ENCODE results near the gene PRSS21. TPM values are rescaled to one million over a fixed set of nuclear protein-coding genes. Genes with fewer than 3 reads are reported as not detected.

PRSS21 gene
- polyA plus RNA-seq, 1 of the 3 experiments (the other 2 are of a cell fraction): not detected

DNA sequence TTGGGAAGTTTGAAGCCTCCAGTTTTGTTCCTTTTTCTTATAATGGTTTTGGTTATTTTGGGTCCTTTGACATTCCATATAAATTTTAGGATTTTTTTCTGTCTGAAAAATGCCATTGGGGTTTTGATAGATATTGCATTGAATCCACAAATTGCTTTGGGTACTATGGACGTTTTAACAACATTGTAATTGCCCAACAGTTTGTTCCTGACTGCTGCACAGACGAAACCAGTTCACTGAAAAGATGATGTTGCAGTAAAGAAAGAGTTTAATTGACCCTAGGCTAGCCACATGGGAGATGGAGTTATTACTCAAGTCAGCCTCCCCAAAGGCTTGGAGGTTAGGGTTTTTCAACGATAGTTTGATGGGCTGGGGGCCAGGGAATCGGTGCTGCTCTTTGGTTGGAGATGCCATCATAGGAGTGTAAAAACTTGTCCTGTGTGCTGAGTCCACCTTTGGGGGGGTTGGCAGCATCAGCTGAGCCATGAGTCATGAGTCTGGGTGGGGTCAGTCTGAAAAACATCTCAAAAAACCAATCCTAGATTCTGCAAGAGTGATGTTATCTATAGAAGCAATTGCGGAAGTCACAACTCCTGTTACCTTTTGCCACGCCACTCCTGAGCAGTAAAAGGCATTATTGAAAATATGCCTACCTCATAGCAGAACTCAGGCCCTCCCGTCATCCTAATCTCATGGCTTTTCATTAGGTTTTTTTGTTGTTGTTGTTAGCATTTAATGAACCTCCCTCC lies 21.5 kb upstream of the PRSS21 start:
- Histone ChIP-seq H3K4me1 (ENCODE audit: control insufficient read depth in 1 of 2, insufficient read depth in 2 of 2, low read depth in 1 of 2, low read length in 1 of 2) (peaks cover 0 to 7% of the 10 kb centered on the region in 2 experiments; a peak in 1 of 4 replicates), H3K4me2 (no peak overlapping the region), H3K79me2 (ENCODE audit: insufficient read depth) (no peaks in the 10 kb centered on the region), H3K36me3 (replicated peaks in 1 of 2; ENCODE audit: control insufficient read depth in 1 of 2, insufficient read depth in 2 of 2, low read length in 1 of 2) (no peaks in the 10 kb centered on the region), H3K4me3 (ENCODE audit: low read depth in 2 of 2, low read length in 1 of 2) (no peak overlapping the region), H3K27me3 (ENCODE audit: insufficient read depth) (peaks cover 7% of the 10 kb centered on the region; the same call in 1 of the 2 replicates), H3K9me2 (no peaks in the 10 kb centered on the region), H3K27ac (ENCODE audit: low read depth in 2 of 2, low read length in 1 of 2) (no peak overlapping the region), H3K9ac (no peak overlapping the region), H4K20me1 (ENCODE audit: insufficient read depth) (no peaks in the 10 kb centered on the region), H2AFZ (ENCODE audit: low read depth) (no peak overlapping the region), H3K9me3 (no peaks in the 10 kb centered on the region), H3F3A (replicated peaks; ENCODE audit: insufficient read depth) (no peaks in the 10 kb centered on the region)
- CTCF ChIA-PET: interaction anchor here (2.0 kb wide), 1 partner anchor 73 kb away, joined by 8 read pairs; no protein-coding TSS in a partner anchor
- 49% methylated on average over 7 of the region's 7 CpGs for WGBS (ENCODE audit: low lambda C conversion rate)
- TF ChIP-seq RFX5 (IDR thresholded peaks at IDR 0.05; ENCODE audit: low read length) (no peak), YY1 (IDR thresholded peaks at IDR 0.05; ENCODE audit: low read depth) (no peak), FOXM1 (IDR thresholded peaks at IDR 0.05; ENCODE audit: low read depth) (no peak)
- DNase-seq: no peak
- POLR2A ChIA-PET: no interaction called here

DNA sequence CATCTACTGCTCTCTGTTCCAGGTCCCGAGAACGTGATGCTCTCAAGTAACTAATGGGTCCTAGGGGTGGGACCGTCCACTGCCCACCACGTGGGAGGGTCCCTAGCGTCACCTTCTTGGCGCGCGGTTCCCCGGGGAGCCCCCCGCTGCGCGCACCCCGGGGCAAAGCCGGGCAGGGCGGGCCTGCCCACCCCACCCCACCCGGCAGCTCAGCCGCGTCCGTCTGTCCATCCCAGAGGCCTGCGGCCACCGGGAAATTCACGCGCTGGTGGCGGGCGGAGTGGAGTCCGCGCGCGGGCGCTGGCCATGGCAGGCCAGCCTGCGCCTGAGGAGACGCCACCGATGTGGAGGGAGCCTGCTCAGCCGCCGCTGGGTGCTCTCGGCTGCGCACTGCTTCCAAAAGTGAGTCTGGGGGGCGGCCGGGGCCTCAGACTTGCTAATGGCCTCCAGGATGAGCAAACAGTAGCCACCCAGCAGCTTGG lies 18.3 kb upstream of the PRSS21 start:
- ChIA-PET CTCF (interaction anchor here (1.1 to 1.7 kb wide), 4 partner anchors 8 to 40 kb away, joined by 3 to 5 read pairs (median 4); partner anchors contain the start of gene PRSS33), POLR2A (no interaction called here)
- H4K20me1 ChIP-seq (ENCODE audit: insufficient read depth): no peaks in the 10 kb centered on the region
- no peaks in the 10 kb centered on the region for H3K27me3 ChIP-seq (ENCODE audit: insufficient read depth)
- H3K36me3 ChIP-seq (replicated peaks in 1 of 2; ENCODE audit: control insufficient read depth in 1 of 2, insufficient read depth in 2 of 2, low read length in 1 of 2): no peaks in the 10 kb centered on the region
- TF ChIP-seq EZH2phosphoT487 (IDR thresholded peaks at IDR 0.05; ENCODE audit: borderline replicate concordance, low read depth) (no peak), SIN3A (IDR thresholded peaks at IDR 0.05; ENCODE audit: borderline replicate concordance, low read depth, low read length) (no peak), MEF2A (IDR thresholded peaks at IDR 0.05; ENCODE audit: borderline replicate concordance, low read depth) (no peak), POLR2AphosphoS5 (IDR thresholded peaks at IDR 0.05; ENCODE audit: low read depth, low read length) (no peak), SMC3 (IDR thresholded peaks at IDR 0.05; ENCODE audit: low read depth, low read length) (no peak), YY1 (IDR thresholded peaks at IDR 0.05; ENCODE audit: low read depth) (no peak), JUND (IDR thresholded peaks at IDR 0.05) (no peak), RCOR1 (IDR thresholded peaks at IDR 0.05; ENCODE audit: low read length) (no peak), ELF1 (IDR thresholded peaks at IDR 0.05) (no peak), FOXM1 (IDR thresholded peaks at IDR 0.05; ENCODE audit: low read depth) (no peak), RXRA (IDR thresholded peaks at IDR 0.05; ENCODE audit: borderline replicate concordance, low read depth) (no peak), RAD21 (IDR thresholded peaks at IDR 0.05; ENCODE audit: low read length) (no peak), EP300 (IDR thresholded peaks at IDR 0.05; ENCODE audit: borderline replicate concordance in 1 of 2, low read depth in 1 of 2, low read length in 1 of 2) (no peak), TAF1 (IDR thresholded peaks at IDR 0.05; ENCODE audit: borderline replicate concordance, low read depth, low read length) (no peak), TEAD4 (IDR thresholded peaks at IDR 0.05; ENCODE audit: borderline replicate concordance, insufficient read depth) (no peak)
- TF ChIP-seq, protein P1, sequence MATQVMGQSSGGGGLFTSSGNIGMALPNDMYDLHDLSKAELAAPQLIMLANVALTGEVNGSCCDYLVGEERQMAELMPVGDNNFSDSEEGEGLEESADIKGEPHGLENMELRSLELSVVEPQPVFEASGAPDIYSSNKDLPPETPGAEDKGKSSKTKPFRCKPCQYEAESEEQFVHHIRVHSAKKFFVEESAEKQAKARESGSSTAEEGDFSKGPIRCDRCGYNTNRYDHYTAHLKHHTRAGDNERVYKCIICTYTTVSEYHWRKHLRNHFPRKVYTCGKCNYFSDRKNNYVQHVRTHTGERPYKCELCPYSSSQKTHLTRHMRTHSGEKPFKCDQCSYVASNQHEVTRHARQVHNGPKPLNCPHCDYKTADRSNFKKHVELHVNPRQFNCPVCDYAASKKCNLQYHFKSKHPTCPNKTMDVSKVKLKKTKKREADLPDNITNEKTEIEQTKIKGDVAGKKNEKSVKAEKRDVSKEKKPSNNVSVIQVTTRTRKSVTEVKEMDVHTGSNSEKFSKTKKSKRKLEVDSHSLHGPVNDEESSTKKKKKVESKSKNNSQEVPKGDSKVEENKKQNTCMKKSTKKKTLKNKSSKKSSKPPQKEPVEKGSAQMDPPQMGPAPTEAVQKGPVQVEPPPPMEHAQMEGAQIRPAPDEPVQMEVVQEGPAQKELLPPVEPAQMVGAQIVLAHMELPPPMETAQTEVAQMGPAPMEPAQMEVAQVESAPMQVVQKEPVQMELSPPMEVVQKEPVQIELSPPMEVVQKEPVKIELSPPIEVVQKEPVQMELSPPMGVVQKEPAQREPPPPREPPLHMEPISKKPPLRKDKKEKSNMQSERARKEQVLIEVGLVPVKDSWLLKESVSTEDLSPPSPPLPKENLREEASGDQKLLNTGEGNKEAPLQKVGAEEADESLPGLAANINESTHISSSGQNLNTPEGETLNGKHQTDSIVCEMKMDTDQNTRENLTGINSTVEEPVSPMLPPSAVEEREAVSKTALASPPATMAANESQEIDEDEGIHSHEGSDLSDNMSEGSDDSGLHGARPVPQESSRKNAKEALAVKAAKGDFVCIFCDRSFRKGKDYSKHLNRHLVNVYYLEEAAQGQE (IDR thresholded peaks at IDR 0.05; ENCODE audit: low read depth, low read length): no peak
- TF ChIP-seq, protein P2, sequence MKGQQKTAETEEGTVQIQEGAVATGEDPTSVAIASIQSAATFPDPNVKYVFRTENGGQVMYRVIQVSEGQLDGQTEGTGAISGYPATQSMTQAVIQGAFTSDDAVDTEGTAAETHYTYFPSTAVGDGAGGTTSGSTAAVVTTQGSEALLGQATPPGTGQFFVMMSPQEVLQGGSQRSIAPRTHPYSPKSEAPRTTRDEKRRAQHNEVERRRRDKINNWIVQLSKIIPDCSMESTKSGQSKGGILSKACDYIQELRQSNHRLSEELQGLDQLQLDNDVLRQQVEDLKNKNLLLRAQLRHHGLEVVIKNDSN (IDR thresholded peaks at IDR 0.05; ENCODE audit: borderline replicate concordance, low read depth): no peak
- TF ChIP-seq, protein P3, sequence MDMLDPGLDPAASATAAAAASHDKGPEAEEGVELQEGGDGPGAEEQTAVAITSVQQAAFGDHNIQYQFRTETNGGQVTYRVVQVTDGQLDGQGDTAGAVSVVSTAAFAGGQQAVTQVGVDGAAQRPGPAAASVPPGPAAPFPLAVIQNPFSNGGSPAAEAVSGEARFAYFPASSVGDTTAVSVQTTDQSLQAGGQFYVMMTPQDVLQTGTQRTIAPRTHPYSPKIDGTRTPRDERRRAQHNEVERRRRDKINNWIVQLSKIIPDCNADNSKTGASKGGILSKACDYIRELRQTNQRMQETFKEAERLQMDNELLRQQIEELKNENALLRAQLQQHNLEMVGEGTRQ (IDR thresholded peaks at IDR 0.05; ENCODE audit: borderline replicate concordance, low read depth, low read length): no peak
- TF ChIP-seq, protein P4, sequence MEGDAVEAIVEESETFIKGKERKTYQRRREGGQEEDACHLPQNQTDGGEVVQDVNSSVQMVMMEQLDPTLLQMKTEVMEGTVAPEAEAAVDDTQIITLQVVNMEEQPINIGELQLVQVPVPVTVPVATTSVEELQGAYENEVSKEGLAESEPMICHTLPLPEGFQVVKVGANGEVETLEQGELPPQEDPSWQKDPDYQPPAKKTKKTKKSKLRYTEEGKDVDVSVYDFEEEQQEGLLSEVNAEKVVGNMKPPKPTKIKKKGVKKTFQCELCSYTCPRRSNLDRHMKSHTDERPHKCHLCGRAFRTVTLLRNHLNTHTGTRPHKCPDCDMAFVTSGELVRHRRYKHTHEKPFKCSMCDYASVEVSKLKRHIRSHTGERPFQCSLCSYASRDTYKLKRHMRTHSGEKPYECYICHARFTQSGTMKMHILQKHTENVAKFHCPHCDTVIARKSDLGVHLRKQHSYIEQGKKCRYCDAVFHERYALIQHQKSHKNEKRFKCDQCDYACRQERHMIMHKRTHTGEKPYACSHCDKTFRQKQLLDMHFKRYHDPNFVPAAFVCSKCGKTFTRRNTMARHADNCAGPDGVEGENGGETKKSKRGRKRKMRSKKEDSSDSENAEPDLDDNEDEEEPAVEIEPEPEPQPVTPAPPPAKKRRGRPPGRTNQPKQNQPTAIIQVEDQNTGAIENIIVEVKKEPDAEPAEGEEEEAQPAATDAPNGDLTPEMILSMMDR (IDR thresholded peaks at IDR 0.05): no peak
- H3K4me1 ChIP-seq (ENCODE audit: control insufficient read depth in 1 of 2, insufficient read depth in 2 of 2, low read depth in 1 of 2, low read length in 1 of 2): peaks cover 0 to 7% of the 10 kb centered on the region in 2 experiments; a peak in 1 of 4 replicates
- H3F3A ChIP-seq (replicated peaks; ENCODE audit: insufficient read depth): no peaks in the 10 kb centered on the region
- H3K79me2 ChIP-seq (ENCODE audit: insufficient read depth): no peaks in the 10 kb centered on the region
- H3K9ac ChIP-seq: no peak overlapping the region
- H3K9me2 ChIP-seq: no peaks in the 10 kb centered on the region
- no peak overlapping the region for H2AFZ ChIP-seq (ENCODE audit: low read depth)
- 97% methylated on average over 18 of the region's 39 CpGs for WGBS (ENCODE audit: low lambda C conversion rate)
- peak overlapping the region in 1 of 2 experiments; percentile 79; a peak in 2 of 4 replicates for H3K27ac ChIP-seq (ENCODE audit: low read depth in 2 of 2, low read length in 1 of 2)
- H3K4me2 ChIP-seq: no peak overlapping the region
- no peak overlapping the region for H3K4me3 ChIP-seq (ENCODE audit: low read depth in 2 of 2, low read length in 1 of 2)
- H3K9me3 ChIP-seq: no peaks in the 10 kb centered on the region
- DNase-seq: no peak
